SK-N-SH treated with all-trans-retinoic acid at 6 μM for 48 hours (cell line): ENCODE data around the gene CHCHD1.

Experiments used
- ARNTL ChIP-seq: fragments of 450-650 bp; formaldehyde crosslinking; IDR thresholded peaks from 2 replicates; pipeline ENCODE4 v1.5.0; 2020; ENCODE audit warnings: low read depth, mild to moderate bottlenecking, moderate library complexity, borderline replicate concordance
- CREB5 ChIP-seq: fragments of 250-450 bp; sonication (Bioruptor Pico); IDR thresholded peaks from 2 replicates; pipeline ENCODE4 v1.5.1; 2020; ENCODE audit warnings: low read depth, mild to moderate bottlenecking, moderate library complexity
- ISL1 ChIP-seq: fragments of 250-450 bp; sonication (Bioruptor Pico); IDR thresholded peaks from 2 replicates; pipeline ENCODE4 v2.1.2; 2022; ENCODE audit warnings: mild to moderate bottlenecking, moderate library complexity
- OSR1 ChIP-seq: fragments of 250-450 bp; sonication (Bioruptor Pico); IDR thresholded peaks from 2 replicates; pipeline ENCODE4 v1.8.0; 2022; ENCODE audit warnings: moderate library complexity, mild to moderate bottlenecking, inconsistent platforms
- PATZ1 ChIP-seq: fragments of 250-450 bp; sonication (Bioruptor Pico); IDR thresholded peaks from 2 replicates; pipeline ENCODE4 v1.8.0; 2020; ENCODE audit warnings: mild to moderate bottlenecking, moderate library complexity, borderline replicate concordance
- SNAI2 ChIP-seq: fragments of 250-450 bp; sonication (Bioruptor Pico); IDR thresholded peaks from 2 replicates; pipeline ENCODE4 v1.5.0; 2020; ENCODE audit warnings: mild to moderate bottlenecking, moderate library complexity
- TCF4 ChIP-seq: fragments of 250-450 bp; sonication (Bioruptor Pico); IDR thresholded peaks from 2 replicates; pipeline ENCODE4 v1.8.0; 2021; ENCODE audit warnings: mild to moderate bottlenecking, moderate library complexity, borderline replicate concordance
- TOX ChIP-seq: fragments of 250-450 bp; sonication (Bioruptor Pico); IDR thresholded peaks from 2 replicates; pipeline ENCODE4 v1.8.0; 2021; ENCODE audit warnings: mild to moderate bottlenecking, moderate library complexity, borderline replicate concordance
- TSHZ2 ChIP-seq: fragments of 250-450 bp; sonication (Bioruptor Pico); IDR thresholded peaks from 2 replicates; pipeline ENCODE4 v1.5.0; 2020; ENCODE audit warnings: mild to moderate bottlenecking, moderate library complexity
- ZFP30 ChIP-seq: fragments of 450-650 bp; formaldehyde crosslinking; IDR thresholded peaks from 2 replicates; pipeline ENCODE4 v1.5.0; 2022; ENCODE audit warnings: mild to moderate bottlenecking, moderate library complexity

- TF ChIP-seq TCF4 (CRISPR knock-in tag) (no peak), ARNTL (no peak), PATZ1 (CRISPR knock-in tag) (no peak), TSHZ2 (CRISPR knock-in tag) (no peak), ISL1 (CRISPR knock-in tag) (no peak), ZFP30 (no peak), TOX (CRISPR knock-in tag) (no peak), OSR1 (no peak), CREB5 (CRISPR knock-in tag) (no peak), SNAI2 (CRISPR knock-in tag) (no peak)
Observed at GRCh38 chr10:73765066-73765465, 16.8 kb upstream of the CHCHD1 start.
